AG04450 (cell line): ENCODE measurements around the gene TUBB2A. TPM values are rescaled to one million over a fixed set of nuclear protein-coding genes. Genes with fewer than 3 reads are reported as not detected.

Experiments used
- CTCF ChIA-PET: fragments of 300-600, 350-600 bp; formaldehyde crosslinking; extraction: SDS; loops from one replicate; lab custom pipeline; 2022; ENCODE audit warnings: antibody characterized with exemption, inconsistent platforms; lab: Charles Lee
- POLR2A ChIA-PET: fragments of 350-600 bp; formaldehyde crosslinking; extraction: SDS; loops from one replicate; lab custom pipeline; 2021; ENCODE audit warnings: antibody characterized with exemption, inconsistent platforms; lab: Yijun Ruan, JAX
- DNase-seq: peaks from one replicate; pipeline ENCODE4 v3.0.0-alpha.2; 2011; ENCODE audit warnings: low read depth, low spot score
- H3K27ac ChIP-seq: one replicate; pipeline ENCODE4 v1.5.1; 2012; ENCODE audit warnings: low read depth, low read length, control low read depth
- H3K27me3 ChIP-seq: one replicate; pipeline ENCODE4 v1.6.0; 2012; ENCODE audit warnings: low read length; ENCODE audit not compliant: control insufficient read depth, insufficient read depth
- H3K4me3 ChIP-seq: 2 replicates; pipeline ENCODE4 v1.5.1; 2011; ENCODE audit warnings: mild to moderate bottlenecking, low read depth, low read length, control low read depth
- H3K9me3 ChIP-seq: 2 replicates; pipeline ENCODE4 v1.5.1; 2012; ENCODE audit warnings: low read length; ENCODE audit not compliant: control insufficient read depth, insufficient read depth
- polyA plus RNA-seq: library from polyadenylated mRNA; depleted of rRNA; stranded (reverse); fragments of >200 nt; gene quantifications from 2 replicates; pipeline ENCODE4 v1.2.3, GENCODE V29; 2011
- TF ChIP-seq, protein P1 (sequence below): IDR thresholded peaks from 2 replicates; pipeline ENCODE4 v1.5.1; 2011; ENCODE audit warnings: low read depth, low read length, control low read depth, inconsistent platforms

Gene TUBB2A
- polyA plus RNA-seq, 1 experiment: 111 TPM

DNA sequence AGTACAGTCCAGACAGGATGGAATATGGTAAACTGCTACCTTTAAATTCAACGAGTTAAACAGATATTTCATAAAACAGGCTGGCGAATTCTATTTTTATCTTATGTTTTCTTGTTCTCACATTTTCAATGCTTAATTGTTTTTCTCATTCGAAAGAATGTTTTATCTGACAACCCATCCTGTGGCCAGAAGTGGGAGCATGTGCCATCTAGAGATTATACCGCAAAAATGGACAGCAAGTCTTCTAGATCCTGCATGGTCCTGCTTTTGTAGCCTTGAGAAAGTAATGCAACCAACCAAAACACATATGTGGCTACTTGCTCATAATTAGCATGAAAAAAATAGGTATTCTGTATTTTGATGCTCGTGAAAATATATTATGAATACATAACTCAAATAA is 39.4 kb upstream of the TUBB2A start:
- no peak overlapping the region for H3K4me3 ChIP-seq
- no peak for DNase-seq
- 0 out of 2 replicates have a peak, but pooled peaks cover 2% of the 10 kb centered on the region for H3K9me3 ChIP-seq
- H3K27ac ChIP-seq: no peak overlapping the region
- CTCF ChIA-PET: interaction anchor here (0.6 kb wide), 2 partner anchors 55 to 71 kb away, joined by 3 read pairs; no protein-coding TSS in a partner anchor
- TF ChIP-seq, protein P1, sequence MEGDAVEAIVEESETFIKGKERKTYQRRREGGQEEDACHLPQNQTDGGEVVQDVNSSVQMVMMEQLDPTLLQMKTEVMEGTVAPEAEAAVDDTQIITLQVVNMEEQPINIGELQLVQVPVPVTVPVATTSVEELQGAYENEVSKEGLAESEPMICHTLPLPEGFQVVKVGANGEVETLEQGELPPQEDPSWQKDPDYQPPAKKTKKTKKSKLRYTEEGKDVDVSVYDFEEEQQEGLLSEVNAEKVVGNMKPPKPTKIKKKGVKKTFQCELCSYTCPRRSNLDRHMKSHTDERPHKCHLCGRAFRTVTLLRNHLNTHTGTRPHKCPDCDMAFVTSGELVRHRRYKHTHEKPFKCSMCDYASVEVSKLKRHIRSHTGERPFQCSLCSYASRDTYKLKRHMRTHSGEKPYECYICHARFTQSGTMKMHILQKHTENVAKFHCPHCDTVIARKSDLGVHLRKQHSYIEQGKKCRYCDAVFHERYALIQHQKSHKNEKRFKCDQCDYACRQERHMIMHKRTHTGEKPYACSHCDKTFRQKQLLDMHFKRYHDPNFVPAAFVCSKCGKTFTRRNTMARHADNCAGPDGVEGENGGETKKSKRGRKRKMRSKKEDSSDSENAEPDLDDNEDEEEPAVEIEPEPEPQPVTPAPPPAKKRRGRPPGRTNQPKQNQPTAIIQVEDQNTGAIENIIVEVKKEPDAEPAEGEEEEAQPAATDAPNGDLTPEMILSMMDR: no peak
- POLR2A ChIA-PET: interaction anchor here (0.6 kb wide), 2 partner anchors 55 to 84 kb away, joined by 3 read pairs; no protein-coding TSS in a partner anchor
- peaks cover 4% of the 10 kb centered on the region for H3K27me3 ChIP-seq

DNA sequence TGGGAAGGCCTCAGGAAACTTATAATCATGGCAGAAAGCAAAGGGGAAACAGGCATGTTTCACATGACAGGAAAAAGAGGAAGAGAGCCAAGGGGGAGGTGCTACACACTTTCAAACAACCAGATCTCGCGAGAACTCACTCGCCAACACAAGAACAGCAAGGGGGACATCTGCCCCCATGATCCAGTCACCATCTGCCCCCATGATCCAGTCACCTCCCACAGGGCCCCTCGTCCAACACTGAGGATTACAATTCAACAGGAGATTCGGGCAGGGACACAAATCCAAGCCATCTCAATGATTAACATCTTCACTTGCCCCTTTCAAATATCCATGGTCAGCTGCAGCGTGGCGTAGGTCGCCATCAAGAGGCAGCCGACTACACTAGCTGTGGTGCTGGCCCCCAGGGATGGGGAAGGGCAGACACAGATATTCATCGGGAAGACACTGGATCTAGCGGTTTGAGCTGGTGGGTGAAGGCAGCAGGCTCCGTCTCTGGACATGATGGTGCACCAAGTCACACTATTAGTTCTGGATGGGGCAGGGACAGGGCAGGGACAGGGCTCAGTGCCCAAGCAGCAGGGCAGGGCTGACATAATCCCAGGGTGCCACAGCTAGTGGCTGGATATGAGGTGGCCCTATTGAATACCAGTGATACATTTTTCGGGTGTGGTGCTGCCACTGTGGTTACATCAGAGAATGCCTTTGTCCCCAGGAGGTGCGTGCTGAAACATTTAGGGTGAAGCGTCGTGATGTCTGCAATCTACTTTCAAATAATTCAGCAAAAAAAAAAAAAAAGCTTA is 38.6 kb upstream of the TUBB2A start:
- H3K9me3 ChIP-seq: 0 out of 2 replicates have a peak, but pooled peaks cover 4% of the 10 kb centered on the region
- peaks cover 4% of the 10 kb centered on the region for H3K27me3 ChIP-seq
- DNase-seq: no peak
- H3K27ac ChIP-seq: no peak overlapping the region
- H3K4me3 ChIP-seq: no peak overlapping the region
- TF ChIP-seq, protein P1: no peak
- ChIA-PET POLR2A (interaction anchor here (0.6 kb wide), 2 partner anchors 56 to 83 kb away, joined by 3 read pairs; no protein-coding TSS in a partner anchor), CTCF (interaction anchor here (0.6 to 0.7 kb wide), 3 partner anchors 31 to 70 kb away, joined by 3 to 9 read pairs (median 3); no protein-coding TSS in a partner anchor)

DNA sequence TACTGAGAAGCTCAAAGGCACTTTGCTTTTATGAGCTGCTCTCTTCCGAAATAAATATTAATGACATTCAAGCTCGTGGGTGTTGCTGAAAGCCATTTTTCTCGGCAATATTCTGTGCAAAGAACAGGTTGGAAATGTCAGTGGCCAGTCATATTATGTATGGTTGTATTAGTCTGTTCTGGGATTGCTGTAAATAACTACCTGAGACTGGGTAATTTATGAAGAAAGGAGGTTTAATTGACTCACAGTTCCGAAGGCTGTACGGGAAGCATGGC is 38.0 kb upstream of the TUBB2A start:
- TF ChIP-seq, protein P1: no peak
- CTCF ChIA-PET: interaction anchor here (0.6 kb wide), 1 partner anchor 70 kb away, joined by 3 read pairs; no protein-coding TSS in a partner anchor

DNA sequence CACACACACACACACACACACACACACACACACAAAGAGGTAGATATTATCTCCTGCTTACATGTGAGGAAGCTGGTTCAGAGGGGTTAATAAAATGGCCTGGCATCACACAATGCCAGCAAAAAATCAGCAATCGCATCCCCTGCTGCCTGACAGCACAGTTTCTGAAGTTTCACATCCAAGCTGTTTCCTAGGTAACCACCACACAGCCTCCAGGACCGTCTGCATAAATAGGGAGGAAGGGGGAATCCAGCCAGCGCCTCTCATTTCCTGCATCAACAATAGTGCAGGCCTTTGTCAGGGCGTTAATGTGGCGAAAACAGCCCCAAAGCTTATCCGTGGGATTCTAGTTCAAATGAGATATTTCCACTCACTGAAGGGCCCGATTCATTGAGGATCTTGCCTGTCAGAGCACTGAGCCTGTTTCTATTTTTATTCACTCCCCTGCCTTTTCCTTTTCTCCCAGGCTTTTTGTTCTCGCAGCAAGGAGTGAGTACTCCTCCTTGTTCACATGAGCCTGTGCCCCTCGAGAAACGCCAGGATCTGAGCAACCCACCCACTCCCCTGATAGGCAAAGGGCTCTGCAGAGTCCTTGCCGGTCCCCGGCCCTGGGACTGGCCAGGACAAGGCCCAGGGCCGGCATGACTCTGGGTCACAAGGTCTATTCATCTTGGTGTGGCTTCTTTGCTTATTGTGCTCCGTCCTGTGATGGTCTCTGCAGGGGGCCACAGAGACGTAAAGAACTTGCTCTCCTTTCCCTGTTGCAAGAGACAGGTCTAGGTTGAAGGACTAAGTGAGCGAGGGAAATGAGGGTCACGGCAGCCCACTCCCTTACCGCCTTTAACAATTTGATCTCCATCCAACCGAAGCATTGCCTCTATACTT is 37.4 kb upstream of the TUBB2A start:
- Histone ChIP-seq H3K4me3 (no peak overlapping the region), H3K9me3 (0 out of 2 replicates have a peak, but pooled peaks cover 5% of the 10 kb centered on the region), H3K27ac (no peak overlapping the region), H3K27me3 (peaks cover 4% of the 10 kb centered on the region)
- DNase-seq: no peak
- POLR2A ChIA-PET: interaction anchor here (0.7 kb wide), 1 partner anchor 615 kb away, joined by 3 read pairs; no protein-coding TSS in a partner anchor
- TF ChIP-seq, protein P1: no peak
- CTCF ChIA-PET: interaction anchor here (0.6 to 0.9 kb wide), 3 partner anchors 9 to 69 kb away, joined by 3 read pairs; no protein-coding TSS in a partner anchor

More for the DNA sequence above, 38.0 kb upstream of the TUBB2A start:
- peaks cover 4% of the 10 kb centered on the region for H3K27me3 ChIP-seq
- no peak overlapping the region for H3K4me3 ChIP-seq
- no peak overlapping the region for H3K27ac ChIP-seq
- POLR2A ChIA-PET: no interaction called here
- H3K9me3 ChIP-seq: 0 out of 2 replicates have a peak, but pooled peaks cover 5% of the 10 kb centered on the region
- no peak for DNase-seq
